GM18517 (cell line): ENCODE data around the gene SDHAF3.
"Not testable (repeated sequence)": the region's sequence is repeated elsewhere in the genome, so short reads cannot be mapped to it uniquely, and the experiment has no call there.

ENCODE experiments used
- ATAC-seq: cut with Tn5 transposase; IDR thresholded peaks from one replicate; pipeline ENCODE4 v1.9.1; 2021; ENCODE audit warnings: mild to moderate bottlenecking, moderate library complexity; ENCODE audit not compliant: unreplicated experiment

The SDHAF3 gene

DNA sequence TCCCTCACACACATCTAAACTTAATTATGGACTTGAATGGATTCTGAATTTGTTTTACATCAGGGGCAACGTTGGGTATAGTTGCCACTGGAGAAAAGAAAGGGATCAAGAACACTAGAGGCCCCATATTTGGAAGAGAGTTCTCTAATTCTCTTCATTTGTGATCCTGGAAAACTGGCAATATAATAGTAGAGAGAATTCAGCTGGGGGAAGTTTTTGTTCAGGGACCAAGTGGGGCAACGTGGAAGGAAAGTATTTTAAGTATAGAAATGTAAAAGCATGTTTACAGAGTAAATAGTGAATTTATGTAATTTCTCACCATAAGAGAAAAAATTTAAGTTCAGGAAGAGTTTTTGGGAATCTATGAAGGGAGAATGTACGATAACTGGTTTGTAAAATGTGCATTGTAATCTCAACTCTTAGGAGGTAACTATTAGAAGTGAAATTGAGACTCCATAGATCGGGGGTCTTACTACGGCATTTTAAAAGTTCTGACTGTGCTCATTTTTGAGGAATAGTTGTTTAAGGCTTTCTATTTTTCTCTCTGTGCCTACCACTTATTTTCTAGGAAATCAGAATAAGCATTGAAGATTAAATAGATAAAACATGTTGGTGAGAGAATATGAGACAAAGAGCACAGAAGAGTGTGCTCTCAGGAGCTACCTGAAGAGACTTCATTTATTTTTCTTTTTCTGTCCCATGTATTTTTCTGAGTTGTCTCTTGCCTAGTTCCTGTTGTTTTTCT lies 3.4 kb downstream of the SDHAF3 start:
- no peak for ATAC-seq

DNA sequence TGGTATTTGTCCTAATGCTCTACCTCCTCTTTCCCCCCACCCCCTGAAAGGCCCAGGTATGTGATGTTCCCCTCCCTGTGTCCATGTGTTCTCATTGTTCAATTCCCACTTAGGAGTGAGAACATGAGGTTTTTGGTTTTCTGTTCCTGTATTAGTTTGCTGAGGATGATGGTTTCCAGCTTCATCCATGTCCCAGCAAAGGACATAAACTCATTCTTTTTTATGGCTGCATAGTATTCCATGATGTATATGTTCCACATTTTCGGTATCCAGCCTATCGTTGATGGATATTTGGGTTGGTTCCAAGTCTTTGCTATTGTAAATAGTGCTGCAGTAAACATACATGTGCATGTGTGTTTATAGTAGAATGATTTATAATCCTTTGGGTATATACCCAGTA lies 5.6 kb downstream of the SDHAF3 start:
- ATAC-seq = not testable (repeated sequence)

DNA sequence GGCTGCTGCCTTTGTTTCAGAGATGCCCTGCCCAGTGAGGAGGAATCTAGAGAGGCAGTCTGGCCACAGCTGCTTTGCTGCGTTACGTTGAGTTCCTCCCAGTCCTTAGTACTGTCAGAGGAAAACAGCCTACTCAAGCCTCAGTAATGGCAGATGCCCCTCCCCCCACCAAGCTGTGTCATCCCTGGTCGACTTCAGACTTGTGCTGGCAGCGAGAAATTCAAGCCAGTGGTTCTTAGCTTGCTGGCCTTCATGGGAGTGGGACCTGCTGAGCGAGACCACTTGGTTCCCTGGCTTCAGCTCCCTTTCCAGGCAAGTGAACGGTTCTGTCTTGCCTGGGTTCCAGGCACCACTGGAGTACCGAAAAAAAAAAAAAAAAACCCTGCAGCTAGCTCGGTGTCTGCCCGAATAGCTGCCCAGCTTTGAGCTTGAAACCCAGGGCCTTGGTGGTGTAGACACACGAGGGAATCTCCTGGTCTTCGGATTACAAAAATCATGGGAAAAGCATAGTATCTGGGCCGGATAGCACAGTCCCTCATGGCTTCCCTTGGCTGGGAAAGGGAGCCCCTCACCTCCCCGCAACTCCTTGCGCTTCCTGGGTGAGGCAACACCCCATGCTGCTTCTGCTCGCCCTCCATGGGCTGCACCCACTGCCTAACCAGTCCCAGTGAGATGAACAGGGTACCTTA lies 9.1 kb downstream of the SDHAF3 start:
- ATAC-seq = no peak

DNA sequence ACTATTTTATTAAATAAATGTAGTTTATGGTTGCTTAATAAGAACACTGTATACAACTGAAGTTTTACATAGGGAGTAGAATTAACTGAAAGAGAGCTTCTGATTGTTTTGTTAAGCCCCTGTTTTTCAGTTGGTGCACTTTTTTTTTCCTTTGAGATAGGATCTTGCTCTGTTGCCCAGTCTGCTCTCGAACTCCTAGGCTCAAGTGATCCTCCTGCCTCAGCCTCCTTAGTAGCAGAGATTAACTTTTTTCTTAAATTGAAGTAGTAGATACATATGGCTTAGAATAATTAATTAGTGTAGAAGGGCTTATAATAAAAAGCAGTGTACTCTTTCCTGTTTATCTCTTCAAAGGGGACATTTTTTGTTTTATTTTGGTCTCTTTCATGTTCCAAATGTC lies 11.2 kb downstream of the SDHAF3 start:
- ATAC-seq = no peak

DNA sequence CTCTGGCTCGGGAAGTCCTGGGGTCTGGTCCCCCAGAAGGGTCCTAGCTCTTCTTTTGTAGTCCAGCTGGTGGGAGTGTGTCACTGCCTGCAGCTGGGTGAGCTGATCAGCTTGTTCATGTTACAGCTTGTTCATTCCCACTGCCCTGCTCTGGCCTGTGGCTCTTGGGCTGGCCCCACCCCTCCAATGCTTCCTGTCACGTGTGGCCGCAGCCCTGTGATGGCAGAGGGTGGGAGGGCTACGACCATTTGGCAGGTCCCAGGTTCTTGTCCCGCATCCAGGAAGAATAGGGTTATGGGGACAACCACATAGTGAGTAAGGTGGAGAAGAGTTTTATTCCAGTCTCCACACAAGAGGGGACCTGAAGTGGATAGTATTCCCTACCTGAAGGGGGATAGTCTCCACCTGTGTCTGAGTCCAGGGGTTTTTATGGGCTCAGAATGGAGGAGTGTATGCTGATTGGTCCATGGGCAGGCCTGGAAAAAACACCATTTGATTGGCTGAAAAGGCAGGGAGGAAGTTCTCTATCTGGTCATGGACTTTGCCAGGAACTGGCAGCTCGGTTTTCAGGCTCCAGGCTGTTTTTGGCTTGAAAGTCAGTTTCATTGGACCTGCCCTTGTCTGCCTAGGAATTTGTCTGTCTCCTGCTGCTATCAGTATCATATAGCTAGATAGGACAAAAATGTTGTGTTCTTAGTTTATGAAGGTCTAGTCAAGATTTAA lies 13.1 kb downstream of the SDHAF3 start:
- ATAC-seq = no peak

DNA sequence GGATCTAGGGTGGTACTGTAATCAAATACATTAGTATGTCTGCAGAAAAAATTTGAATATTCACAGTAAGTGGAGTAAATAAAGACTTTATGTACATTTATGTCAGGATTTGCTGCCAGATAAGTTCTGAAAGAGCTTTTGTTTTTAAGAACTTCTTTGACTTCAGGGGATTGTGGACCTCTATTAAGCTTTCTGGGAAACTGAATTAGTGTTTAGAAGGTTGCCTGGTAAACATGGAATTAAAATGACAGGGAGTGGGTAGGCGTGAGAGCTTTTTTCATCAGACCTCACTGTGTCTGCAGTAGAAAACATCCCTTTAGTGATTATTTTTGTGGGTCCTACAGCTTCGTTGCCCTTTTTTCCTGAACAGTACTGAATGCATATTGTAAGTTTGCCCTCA lies 15.7 kb downstream of the SDHAF3 start:
- ATAC-seq = no peak

DNA sequence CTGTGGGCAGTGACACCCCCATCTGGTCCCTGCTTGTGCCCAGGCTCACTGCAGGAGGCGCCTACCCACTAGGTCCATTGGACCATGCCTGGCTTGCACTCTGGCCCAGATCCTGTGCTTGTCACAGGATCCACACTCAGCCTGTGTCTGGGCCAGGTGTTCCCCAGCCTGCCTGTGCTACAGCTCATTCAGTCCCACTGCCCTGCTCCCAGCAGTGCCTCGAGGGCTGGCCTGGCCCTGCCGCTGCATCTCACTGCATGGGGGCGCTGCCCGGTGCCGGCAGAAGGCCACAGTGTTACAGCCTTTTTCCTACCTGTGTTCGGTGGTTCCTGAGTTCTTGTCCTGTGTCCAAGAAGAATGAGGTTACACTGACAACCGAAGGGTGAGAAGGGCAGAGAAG lies 21.3 kb downstream of the SDHAF3 start:
- no peak for ATAC-seq

DNA sequence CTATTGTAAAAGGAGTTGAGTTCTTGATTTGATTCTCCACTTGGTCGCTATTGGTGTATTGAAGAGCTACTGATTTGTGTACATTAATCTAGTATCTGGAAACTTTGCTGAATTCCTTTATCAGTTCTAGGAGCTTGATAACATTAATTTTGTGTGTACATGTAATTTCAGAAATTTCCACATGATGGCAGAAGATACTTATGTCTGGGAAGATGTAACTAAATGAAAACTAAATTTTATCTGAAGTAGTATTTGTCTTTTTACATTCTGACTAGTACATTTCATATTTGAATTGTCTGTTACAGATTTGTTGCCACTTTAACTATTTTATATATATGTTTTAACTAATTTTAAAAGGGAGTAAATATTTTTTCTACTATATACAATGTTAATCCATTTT lies 27.6 kb downstream of the SDHAF3 start:
- ATAC-seq = no peak

DNA sequence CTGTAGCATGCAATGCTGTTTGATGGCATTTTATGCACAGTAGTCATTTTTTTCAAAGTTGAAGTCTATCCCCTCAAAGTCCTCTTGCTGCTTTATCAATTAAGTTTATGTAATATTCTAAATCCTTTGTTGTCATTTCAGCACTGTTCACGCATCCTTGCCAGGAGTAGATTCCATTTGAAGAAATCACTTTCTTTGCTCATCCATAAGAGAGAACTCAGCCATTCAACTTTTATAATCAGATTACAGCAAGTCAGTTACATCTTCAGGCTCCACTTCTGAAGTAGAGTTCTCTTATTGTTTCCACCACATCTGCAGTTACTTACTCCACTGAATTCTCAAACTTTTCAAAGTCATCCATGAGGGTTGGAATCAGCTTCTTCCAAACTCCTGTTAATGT lies 32.3 kb downstream of the SDHAF3 start:
- ATAC-seq = no peak

DNA sequence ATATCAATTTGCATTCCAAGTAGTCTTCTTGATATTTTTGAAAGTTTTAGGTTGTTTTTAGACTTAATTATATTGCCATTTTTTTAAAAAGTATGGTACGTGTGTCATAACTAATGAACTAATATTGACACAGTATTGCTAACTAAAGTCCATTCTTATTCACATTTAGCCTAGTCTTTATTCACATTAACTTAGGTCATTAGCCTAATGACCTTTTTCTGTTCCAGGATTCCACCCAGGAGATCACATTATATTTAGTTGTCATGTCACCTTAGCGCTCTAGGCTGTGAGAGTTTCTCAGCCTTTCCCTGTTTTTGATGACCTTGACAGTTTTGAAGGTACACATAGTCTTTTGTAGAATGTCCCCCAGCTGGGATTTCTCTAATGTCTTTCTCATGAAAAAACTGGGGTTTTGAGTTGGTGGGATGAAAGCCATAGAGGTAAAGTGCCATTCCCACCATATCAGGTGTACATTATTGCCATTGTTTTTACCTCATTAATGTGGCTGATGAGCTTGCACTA lies 38.5 kb downstream of the SDHAF3 start:
- no peak for ATAC-seq

DNA sequence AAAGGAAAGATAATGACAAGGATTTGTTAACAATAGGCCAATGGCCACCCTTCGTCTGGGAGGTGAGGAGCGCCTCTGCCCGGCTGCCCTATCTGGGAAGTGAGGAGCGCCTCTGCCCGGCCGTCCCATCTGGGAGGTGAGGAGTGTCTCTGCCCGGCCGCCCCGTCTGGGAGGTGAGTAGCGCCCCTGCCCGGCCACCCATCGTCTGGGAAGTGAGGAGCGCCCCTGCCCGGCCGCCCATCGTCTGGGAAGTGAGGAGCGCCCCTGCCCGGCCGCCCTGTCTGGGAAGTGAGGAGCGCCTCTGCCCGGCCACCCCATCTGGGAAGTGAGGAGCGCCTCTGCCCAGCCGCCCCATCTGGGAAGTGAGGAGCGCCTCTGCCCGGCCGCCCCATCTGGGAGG lies 42.5 kb downstream of the SDHAF3 start:
- not testable (repeated sequence) for ATAC-seq

DNA sequence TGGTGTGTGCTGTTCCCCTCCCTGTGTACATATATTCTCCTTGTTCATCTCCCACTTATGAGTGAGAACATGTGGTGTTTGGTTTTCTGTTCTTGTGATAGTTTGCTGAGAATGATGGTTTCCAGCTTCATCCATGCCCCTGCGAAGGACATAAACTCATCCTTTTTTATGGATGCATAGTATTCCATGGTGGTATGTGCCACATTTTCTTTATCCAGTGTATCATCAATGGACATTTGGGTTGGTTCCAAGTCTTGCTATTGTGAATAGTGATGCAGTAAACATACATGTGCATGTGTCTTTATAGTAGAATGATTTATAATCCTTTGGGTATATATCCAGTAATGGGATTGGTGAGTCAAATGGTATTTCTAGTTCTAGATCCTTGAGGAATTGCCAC lies 44.1 kb downstream of the SDHAF3 start:
- ATAC-seq = not testable (repeated sequence)

DNA sequence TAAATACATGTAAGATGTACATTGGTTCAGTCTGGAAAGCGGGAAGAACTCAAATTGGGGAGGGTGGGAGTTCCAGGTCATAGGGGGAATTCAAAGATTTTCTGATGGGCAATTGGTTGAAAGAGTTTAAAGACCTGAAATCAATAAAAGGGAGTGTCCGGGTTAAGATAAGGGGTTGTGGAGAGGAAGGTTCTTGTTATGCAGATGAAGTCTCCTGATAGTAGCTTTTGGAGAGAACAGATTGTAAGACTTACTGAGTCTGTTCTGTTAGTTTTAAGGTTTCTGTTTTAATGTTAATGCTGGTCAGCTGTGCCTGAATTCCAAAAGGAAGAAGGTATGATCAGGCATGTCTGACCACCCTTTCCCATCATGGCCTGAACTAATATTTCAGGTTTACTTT lies 48.8 kb downstream of the SDHAF3 start:
- no peak for ATAC-seq

DNA sequence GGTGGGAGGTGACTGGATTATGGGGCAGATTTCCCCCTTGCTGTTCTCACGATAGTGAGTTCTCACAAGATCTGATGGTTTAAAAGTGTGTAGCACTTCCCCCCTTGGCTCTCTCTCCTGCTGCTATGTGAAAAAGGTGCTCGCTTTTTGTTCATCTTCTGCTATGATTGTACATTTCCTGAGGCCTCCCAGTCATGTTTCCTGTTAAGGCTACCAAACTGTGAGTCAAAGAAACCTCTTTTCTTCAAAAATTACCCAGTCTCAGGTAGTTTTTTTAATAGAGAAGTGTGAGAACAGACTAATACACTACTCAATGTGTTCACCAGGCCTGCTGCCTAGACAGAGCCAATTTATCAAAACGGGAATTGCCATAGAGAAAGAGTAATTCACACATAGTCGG lies 49.7 kb downstream of the SDHAF3 start:
- no peak for ATAC-seq

DNA sequence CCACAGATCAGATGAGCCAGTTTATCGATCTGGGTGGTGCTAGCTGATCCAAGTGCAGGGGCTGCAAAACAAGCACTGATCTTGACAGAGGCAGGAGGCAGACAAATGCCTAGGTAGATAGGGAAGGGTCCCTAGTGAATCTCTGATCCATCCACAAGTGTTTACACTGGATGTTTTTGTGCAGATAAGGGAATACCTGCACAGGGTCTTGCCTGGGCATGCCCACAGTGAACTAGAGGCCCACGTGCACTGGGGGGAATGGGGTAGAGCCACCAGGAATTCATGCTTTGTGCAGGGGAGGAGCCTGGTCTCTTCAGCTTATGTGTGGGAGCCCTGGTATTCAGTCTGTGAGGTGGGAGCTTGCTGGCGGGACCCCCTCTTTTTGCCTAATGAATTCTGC lies 50.3 kb downstream of the SDHAF3 start:
- ATAC-seq = no peak

DNA sequence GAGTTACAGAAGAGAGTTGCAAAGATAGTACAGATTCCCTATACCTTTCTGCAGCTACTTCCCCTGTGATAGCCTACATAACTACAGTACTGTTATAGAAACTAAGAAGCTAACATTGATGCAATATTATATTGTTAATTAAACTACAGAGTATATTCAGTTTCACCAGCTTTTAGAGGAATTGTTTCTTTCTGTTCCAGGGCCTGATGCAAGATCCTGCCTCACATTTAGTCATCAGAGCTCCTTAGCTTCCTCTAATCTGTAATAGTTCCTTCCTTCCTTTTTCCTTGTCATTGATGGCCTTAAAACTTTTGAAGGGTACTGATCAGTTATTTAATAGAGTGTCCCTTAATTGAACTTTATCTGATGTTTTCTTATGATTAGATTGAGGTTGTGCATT lies 56.8 kb downstream of the SDHAF3 start:
- no peak for ATAC-seq

DNA sequence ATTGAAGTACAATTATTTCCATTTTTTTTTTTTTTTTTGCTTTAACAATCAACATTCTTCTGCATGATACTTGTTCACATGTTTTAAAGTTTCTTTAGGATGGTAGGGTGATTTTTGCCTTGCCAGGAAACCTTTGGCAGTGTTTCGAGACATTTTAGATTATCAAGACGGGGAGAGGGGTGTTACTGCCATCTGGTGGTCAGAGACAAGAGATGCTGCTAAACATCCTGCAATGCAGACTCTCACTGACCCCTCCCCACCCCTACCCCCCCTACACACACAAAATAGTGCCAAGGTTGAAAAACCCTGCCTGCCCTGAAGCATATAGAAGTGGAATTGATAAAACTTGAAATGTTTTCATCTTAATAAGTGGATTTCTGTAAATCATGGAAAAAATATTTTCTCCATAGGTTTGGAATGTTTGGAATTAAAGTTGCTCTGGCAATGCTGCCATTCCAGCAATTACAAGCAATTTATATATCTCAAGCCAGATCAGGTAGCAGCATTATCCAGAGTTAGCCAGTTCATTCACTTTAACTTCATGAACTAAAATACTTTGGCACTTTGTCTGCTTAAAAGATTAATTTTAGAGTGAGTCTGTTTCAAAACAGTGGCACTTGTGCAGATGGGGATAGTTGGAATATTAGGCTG lies 62.1 kb downstream of the SDHAF3 start:
- ATAC-seq = peak; percentile 64

DNA sequence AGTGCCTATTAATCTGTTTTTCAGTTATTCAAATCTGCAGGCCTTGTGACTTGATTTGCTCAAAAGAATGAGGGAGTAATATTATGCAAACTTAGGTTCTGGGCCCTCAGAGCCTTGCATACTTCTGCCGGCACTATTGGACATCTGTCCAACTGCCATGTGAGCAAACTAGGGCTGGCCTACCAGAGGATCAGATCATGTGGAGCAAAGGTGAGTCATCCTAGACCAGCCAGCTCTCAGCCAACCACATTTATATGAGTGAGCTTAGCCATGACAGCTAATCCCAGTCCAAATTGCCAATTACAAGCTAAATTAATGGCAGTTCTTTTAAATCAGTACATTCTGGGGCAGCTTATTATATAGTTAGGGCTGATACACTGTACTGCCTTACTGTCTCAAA lies 69.6 kb downstream of the SDHAF3 start:
- ATAC-seq = no peak

DNA sequence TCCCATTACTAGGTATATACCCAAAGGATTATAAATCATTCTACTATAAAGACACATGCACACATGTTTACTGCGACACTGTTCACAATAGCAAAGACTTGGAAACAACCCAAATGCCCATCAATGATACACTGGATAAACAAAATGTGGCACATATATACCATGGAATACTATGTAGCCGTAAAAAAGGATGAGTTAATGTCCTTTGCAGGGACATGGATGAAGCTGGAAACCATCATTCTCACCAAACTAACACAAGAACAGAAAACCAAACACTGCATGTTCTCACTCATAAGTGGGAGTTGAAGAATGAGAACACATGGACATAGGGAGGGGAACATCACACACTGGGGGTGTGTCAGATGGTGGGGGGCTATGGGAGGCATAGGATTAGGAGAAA lies 78.7 kb downstream of the SDHAF3 start:
- ATAC-seq = not testable (repeated sequence)

DNA sequence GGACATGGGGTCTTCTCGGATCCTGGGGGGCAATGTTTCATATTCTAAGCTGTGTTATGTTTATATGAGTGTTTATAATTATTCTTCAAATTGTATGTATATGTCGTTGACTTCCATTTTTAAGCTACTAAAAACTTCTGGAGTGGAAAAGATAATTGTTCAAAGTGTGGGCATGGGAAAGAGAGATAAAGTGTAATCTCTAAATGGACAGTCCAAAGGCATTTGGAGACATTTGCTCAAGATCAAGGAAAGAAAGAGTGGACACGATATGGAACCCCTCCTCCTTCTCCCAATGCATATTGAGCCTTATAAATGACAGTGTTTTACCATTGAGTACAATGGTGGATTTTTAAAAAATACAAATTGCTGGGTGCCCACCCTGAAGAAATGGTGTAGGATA lies 81.1 kb downstream of the SDHAF3 start:
- no peak for ATAC-seq

DNA sequence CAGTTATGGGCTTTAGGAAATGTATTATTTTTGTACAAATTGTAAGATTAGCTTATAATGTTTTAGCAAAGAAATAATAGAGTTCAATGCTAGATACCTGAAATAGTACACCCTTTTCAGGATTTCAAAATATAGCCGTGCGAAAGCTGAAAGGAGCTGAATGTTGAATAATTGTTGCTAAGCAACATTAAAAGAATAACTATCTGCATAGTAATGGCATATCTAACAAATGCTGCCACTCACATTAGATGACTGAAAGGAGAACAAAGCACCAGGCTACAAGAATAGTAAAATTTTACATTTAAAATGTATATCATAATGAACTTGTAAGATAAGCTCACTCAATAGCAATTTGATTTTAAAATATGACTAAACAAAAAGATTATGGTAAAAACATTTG lies 82.5 kb downstream of the SDHAF3 start:
- ATAC-seq = no peak
